Caco-2 (cell line): ENCODE results near the gene CDR2. TPM values are rescaled to one million over a fixed set of nuclear protein-coding genes. Genes with fewer than 3 reads are reported as not detected.

Experiments
- BruUV-seq: library from RNA; stranded (reverse); fragments of 400-500 nt; replicated peaks from 2 replicates; lab custom pipeline; 2021; lab: Mats Ljungman, UMichigan
- CTCF ChIA-PET: fragments of 300-600 bp; sonication (Branson Sonifier 250); formaldehyde crosslinking; loops from one replicate; lab custom pipeline; 2022; ENCODE audit warnings: antibody characterized with exemption; lab: Charles Lee
- POLR2A ChIA-PET: fragments of 300-600 bp; sonication (Branson Sonifier 250); formaldehyde crosslinking; loops from one replicate; lab custom pipeline; 2022; ENCODE audit warnings: antibody characterized with exemption; lab: Charles Lee
- DNase-seq, 2 experiments: peaks; one replicate each; pipeline versions ENCODE4 v3.0.0 to v3.0.0-alpha.2; 2020 to 2022
- H3K27me3 ChIP-seq: replicated peaks from 2 replicates; pipeline ENCODE4 v1.6.0; 2011; ENCODE audit warnings: low read length; ENCODE audit not compliant: control insufficient read depth, insufficient read depth
- H3K36me3 ChIP-seq: 2 replicates; pipeline ENCODE4 v1.5.1; 2011; ENCODE audit warnings: low read length; ENCODE audit not compliant: control insufficient read depth, insufficient read depth
- H3K4me1 ChIP-seq: fragments of 250-450 bp; sonication (Bioruptor Pico); 2 replicates; pipeline ENCODE4 v1.5.1; 2020; ENCODE audit warnings: mild to moderate bottlenecking
- H3K4me3 ChIP-seq: 2 replicates; pipeline ENCODE4 v1.5.1; 2011; ENCODE audit warnings: low read depth, mild to moderate bottlenecking, control low read depth, low read length
- H3K9me3 ChIP-seq: fragments of 250-450 bp; sonication (Bioruptor Pico); 2 replicates; pipeline ENCODE4 v1.5.1; 2020; ENCODE audit warnings: mild to moderate bottlenecking, moderate library complexity
- H3K27ac Mint-ChIP-seq: one replicate; pipeline ENCODE4 v1.8.0; 2022; ENCODE audit warnings: mixed read lengths; ENCODE audit not compliant: unreplicated experiment
- H3K27me3 Mint-ChIP-seq: one replicate; pipeline ENCODE4 v1.8.0; 2022; ENCODE audit warnings: mixed read lengths; ENCODE audit not compliant: insufficient read depth, unreplicated experiment
- H3K36me3 Mint-ChIP-seq: one replicate; pipeline ENCODE4 v1.8.0; 2022; ENCODE audit warnings: mild to moderate bottlenecking, mixed read lengths; ENCODE audit not compliant: insufficient read depth, unreplicated experiment
- H3K4me1 Mint-ChIP-seq: one replicate; pipeline ENCODE4 v1.8.0; 2022; ENCODE audit warnings: low read depth, mixed read lengths; ENCODE audit not compliant: unreplicated experiment
- H3K4me3 Mint-ChIP-seq: one replicate; pipeline ENCODE4 v1.8.0; 2022; ENCODE audit warnings: mild to moderate bottlenecking, moderate library complexity, mixed read lengths; ENCODE audit not compliant: unreplicated experiment
- H3K9me3 Mint-ChIP-seq: one replicate; pipeline ENCODE4 v1.8.0; 2022; ENCODE audit warnings: mixed read lengths; ENCODE audit not compliant: unreplicated experiment
- intact Hi-C: fragments of 100-400 bp; cut with micrococcal nuclease; formaldehyde crosslinking; loops from one replicate; pipeline ENCODE4 v1.10.0; 2022; ENCODE audit not compliant: unreplicated experiment
- total RNA-seq: library from RNA; stranded (reverse); gene quantifications from 2 replicates; pipeline ENCODE4 v1.2.3, GENCODE V29; 2022
- TF ChIP-seq, protein P1 (sequence below), 2 experiments: fragments of 200-600 bp in 1 of 2; IDR thresholded peaks; 1 replicate in 1 of 2; 2 replicates in 1 of 2; pipeline versions ENCODE4 v1.5.1 to v1.8.0; 2011 to 2022; ENCODE audit warnings: antibody characterized with exemption in 1 of 2, control low read depth in 1 of 2, inconsistent platforms in 1 of 2, low read depth in 1 of 2, low read length in 1 of 2, mild to moderate bottlenecking in 1 of 2, moderate library complexity in 1 of 2; ENCODE audit not compliant: insufficient read depth in 1 of 2, severe bottlenecking in 1 of 2, unreplicated experiment in 1 of 2

Gene CDR2
- total RNA-seq, 1 experiment from 2014 or later, result 24.3 TPM

DNA sequence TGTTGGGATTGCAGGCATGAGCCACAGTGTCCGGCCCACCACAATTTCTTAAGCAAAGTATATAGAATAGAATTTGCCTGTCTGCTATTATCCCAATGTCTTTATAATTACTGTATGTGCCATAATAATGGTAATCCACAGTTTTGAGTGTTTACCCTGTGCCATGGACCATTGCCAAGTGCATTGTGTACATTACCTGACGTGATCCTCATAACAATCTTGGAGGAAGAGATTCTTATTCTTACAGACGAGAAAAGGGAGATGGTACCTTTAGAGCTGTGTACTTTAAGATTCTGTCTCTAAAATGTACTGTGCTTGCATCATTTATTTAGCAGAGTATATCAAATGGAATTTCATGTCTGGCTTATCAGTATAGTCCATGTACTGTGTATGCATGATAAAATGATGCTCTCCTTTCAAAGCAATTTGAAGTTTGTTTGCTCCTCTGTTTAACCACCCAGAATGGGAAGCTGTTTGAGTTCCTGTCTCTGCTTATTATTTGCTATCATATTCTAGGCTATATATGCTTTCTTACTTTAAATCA is 13.8 kb upstream of the CDR2 start:
- ChIA-PET POLR2A (no interaction called here), CTCF (no interaction called here)
- no peaks in the 10 kb centered on the region for H3K4me1 ChIP-seq
- TF ChIP-seq, protein P1, sequence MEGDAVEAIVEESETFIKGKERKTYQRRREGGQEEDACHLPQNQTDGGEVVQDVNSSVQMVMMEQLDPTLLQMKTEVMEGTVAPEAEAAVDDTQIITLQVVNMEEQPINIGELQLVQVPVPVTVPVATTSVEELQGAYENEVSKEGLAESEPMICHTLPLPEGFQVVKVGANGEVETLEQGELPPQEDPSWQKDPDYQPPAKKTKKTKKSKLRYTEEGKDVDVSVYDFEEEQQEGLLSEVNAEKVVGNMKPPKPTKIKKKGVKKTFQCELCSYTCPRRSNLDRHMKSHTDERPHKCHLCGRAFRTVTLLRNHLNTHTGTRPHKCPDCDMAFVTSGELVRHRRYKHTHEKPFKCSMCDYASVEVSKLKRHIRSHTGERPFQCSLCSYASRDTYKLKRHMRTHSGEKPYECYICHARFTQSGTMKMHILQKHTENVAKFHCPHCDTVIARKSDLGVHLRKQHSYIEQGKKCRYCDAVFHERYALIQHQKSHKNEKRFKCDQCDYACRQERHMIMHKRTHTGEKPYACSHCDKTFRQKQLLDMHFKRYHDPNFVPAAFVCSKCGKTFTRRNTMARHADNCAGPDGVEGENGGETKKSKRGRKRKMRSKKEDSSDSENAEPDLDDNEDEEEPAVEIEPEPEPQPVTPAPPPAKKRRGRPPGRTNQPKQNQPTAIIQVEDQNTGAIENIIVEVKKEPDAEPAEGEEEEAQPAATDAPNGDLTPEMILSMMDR (IDR thresholded peaks at IDR 0.05; ENCODE audit: insufficient read depth in 1 of 2, low read depth in 1 of 2, low read length in 1 of 2, severe bottlenecking in 1 of 2, unreplicated experiment in 1 of 2), result no peak
- no peaks in the 10 kb centered on the region for H3K9me3 ChIP-seq
- Mint-ChIP-seq H3K27ac (no peak overlapping the region), H3K9me3 (no peaks in the 10 kb centered on the region), H3K4me1 (no peaks in the 10 kb centered on the region), H3K27me3 (no peaks in the 10 kb centered on the region), H3K4me3 (no peak overlapping the region), H3K36me3 (no peaks in the 10 kb centered on the region)
- intact Hi-C loops, result no loop called here
- no peaks in the 10 kb centered on the region for H3K27me3 ChIP-seq
- H3K4me3 ChIP-seq, result no peak overlapping the region
- BruUV-seq, result no TSS peak
- DNase-seq, result no peak
- H3K36me3 ChIP-seq, result no peaks in the 10 kb centered on the region

- intact Hi-C loops, result no loop called here
- no peaks in the 10 kb centered on the region for H3K36me3 ChIP-seq
- no peak overlapping the region for H3K27ac Mint-ChIP-seq
- no peaks in the 10 kb centered on the region for H3K27me3 ChIP-seq
- no peaks in the 10 kb centered on the region for H3K4me1 ChIP-seq
- H3K4me3 Mint-ChIP-seq, result no peak overlapping the region
- POLR2A ChIA-PET, result no interaction called here
- H3K36me3 Mint-ChIP-seq, result no peaks in the 10 kb centered on the region
- TF ChIP-seq, protein P1 (IDR thresholded peaks at IDR 0.05; ENCODE audit: insufficient read depth in 1 of 2, low read depth in 1 of 2, low read length in 1 of 2, severe bottlenecking in 1 of 2, unreplicated experiment in 1 of 2), result no peak
- no TSS peak for BruUV-seq
- CTCF ChIA-PET, result no interaction called here
- no peaks in the 10 kb centered on the region for H3K9me3 Mint-ChIP-seq
- no peak for DNase-seq
- no peak overlapping the region for H3K4me3 ChIP-seq
- no peaks in the 10 kb centered on the region for H3K27me3 Mint-ChIP-seq
- H3K9me3 ChIP-seq, result no peaks in the 10 kb centered on the region
- no peaks in the 10 kb centered on the region for H3K4me1 Mint-ChIP-seq
These were observed 12.6 kb upstream of the CDR2 start for GRCh38 chr16:22386976-22387375.

DNA sequence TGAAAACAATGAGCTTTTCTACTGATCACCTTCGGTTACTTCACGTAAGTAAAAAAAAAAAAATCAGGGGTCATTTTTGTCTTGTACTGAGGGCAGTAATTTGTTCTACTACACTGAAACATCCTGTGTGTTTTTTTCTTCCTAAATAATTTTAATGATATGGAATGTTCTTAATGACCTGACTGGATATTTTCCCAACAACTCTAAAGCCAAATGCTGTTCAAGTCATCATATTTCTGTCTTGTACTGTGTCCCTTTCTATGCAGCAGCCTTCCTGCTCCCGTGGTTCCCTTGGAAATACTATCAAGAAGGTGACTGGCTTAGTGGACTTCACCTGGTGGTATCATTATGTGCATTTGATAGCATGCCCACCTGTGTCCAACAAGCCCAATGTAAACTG is 10.8 kb upstream of the CDR2 start:
- Mint-ChIP-seq H3K36me3 (no peaks in the 10 kb centered on the region), H3K4me1 (no peaks in the 10 kb centered on the region), H3K27ac (no peak overlapping the region), H3K4me3 (no peak overlapping the region), H3K27me3 (no peaks in the 10 kb centered on the region), H3K9me3 (no peaks in the 10 kb centered on the region)
- POLR2A ChIA-PET, result no interaction called here
- Histone ChIP-seq H3K27me3 (no peaks in the 10 kb centered on the region), H3K36me3 (no peaks in the 10 kb centered on the region), H3K4me3 (no peak overlapping the region), H3K9me3 (no peaks in the 10 kb centered on the region), H3K4me1 (no peaks in the 10 kb centered on the region)
- BruUV-seq, result no TSS peak
- no peak for DNase-seq
- CTCF ChIA-PET, result no interaction called here
- intact Hi-C loops, result no loop called here
- TF ChIP-seq, protein P1 (IDR thresholded peaks at IDR 0.05; ENCODE audit: insufficient read depth in 1 of 2, low read depth in 1 of 2, low read length in 1 of 2, severe bottlenecking in 1 of 2, unreplicated experiment in 1 of 2), result no peak
